Body of pancreas (tissue), 4 donors: ENCODE data around the gene FIBP.

Experiments
- POLR2A ChIP-seq, 3 donors: fragments of 450-650 bp; IDR thresholded peaks; one replicate each; pipeline ENCODE4 v1.6.1; 2016; ENCODE audit warnings: antibody characterized with exemption in 3 of 3, mild to moderate bottlenecking in 2 of 3
- TF ChIP-seq, protein P1 (sequence below), 7 experiments: fragments of 450-650 bp in 4 of 7; fragments of 200-600 bp in 3 of 7; sonication (generic) in 3 of 7; IDR thresholded peaks; one replicate each; pipeline ENCODE4 v1.5.1; 2016 to 2019; ENCODE audit warnings: antibody characterized with exemption in 7 of 7

DNA sequence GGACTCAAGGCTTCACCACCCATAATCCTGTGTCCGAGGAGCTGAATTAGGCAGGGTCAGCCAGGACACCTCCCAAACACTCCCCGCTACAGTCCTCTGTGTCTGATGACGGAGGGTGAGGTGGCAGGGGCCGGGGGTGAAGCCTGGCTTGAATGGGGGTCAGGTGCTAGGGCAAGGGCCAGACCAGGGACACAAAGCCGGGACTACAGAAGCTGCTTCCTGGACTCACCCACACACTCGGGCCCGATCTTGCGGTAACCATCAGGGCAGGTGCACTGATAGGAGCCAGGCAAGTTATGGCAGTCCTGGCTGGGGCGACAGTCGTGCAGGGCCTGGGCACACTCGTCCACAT, 18.0 kb downstream of the FIBP start:
- TF ChIP-seq, protein P1, sequence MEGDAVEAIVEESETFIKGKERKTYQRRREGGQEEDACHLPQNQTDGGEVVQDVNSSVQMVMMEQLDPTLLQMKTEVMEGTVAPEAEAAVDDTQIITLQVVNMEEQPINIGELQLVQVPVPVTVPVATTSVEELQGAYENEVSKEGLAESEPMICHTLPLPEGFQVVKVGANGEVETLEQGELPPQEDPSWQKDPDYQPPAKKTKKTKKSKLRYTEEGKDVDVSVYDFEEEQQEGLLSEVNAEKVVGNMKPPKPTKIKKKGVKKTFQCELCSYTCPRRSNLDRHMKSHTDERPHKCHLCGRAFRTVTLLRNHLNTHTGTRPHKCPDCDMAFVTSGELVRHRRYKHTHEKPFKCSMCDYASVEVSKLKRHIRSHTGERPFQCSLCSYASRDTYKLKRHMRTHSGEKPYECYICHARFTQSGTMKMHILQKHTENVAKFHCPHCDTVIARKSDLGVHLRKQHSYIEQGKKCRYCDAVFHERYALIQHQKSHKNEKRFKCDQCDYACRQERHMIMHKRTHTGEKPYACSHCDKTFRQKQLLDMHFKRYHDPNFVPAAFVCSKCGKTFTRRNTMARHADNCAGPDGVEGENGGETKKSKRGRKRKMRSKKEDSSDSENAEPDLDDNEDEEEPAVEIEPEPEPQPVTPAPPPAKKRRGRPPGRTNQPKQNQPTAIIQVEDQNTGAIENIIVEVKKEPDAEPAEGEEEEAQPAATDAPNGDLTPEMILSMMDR (IDR thresholded peaks at IDR 0.05) = no peak
- no peak for TF ChIP-seq POLR2A (IDR thresholded peaks at IDR 0.05)
